Activated CD4-positive, alpha-beta T cell treated with anti-CD3 and anti-CD28 coated beads, Interleukin-2, Interleukin-4, amounts not matched to agents 100 ng/mL and 50 ng/mL, durations not matched to agents 16 hours and 8 hours (primary cell): ENCODE data around the gene TAS1R1.
"Not testable (repeated sequence)": the region's sequence is repeated elsewhere in the genome, so short reads cannot be mapped to it uniquely, and the experiment has no call there.

Source experiments
- DNase-seq: peaks from one replicate; pipeline ENCODE4 v3.0.0-alpha.2; 2020; ENCODE audit warnings: low spot score

TAS1R1 gene

GRCh38 chr1:6521536-6521935, 33.6 kb upstream of the TAS1R1 start:
- DNase-seq = no peak

- peak; percentile 9 for DNase-seq
Observed at GRCh38 chr1:6523566-6523965, 31.5 kb upstream of the TAS1R1 start.

GRCh38 chr1:6526316-6526715, 28.8 kb upstream of the TAS1R1 start:
- no peak for DNase-seq

- no peak for DNase-seq
Observed at GRCh38 chr1:6528492-6528891, 26.6 kb upstream of the TAS1R1 start.

GRCh38 chr1:6530504-6531160, 24.5 kb upstream of the TAS1R1 start:
- no peak for DNase-seq

GRCh38 chr1:6531996-6532395, 23.1 kb upstream of the TAS1R1 start:
- DNase-seq = no peak

- no peak for DNase-seq
Observed at GRCh38 chr1:6534248-6534822, 20.8 kb upstream of the TAS1R1 start.

- DNase-seq = no peak
Observed at GRCh38 chr1:6535214-6535613, 19.9 kb upstream of the TAS1R1 start.

- no peak for DNase-seq
Observed at GRCh38 chr1:6536291-6536690, 18.8 kb upstream of the TAS1R1 start.

- DNase-seq = no peak
Observed at GRCh38 chr1:6538956-6539355, 16.2 kb upstream of the TAS1R1 start.

GRCh38 chr1:6544831-6545230, 10.3 kb upstream of the TAS1R1 start:
- DNase-seq = peak; percentile 50

GRCh38 chr1:6545276-6546112, 9.6 kb upstream of the TAS1R1 start:
- DNase-seq = no peak

GRCh38 chr1:6546326-6546725, 8.8 kb upstream of the TAS1R1 start:
- DNase-seq = no peak

GRCh38 chr1:6547301-6547700, 7.8 kb upstream of the TAS1R1 start:
- no peak for DNase-seq

GRCh38 chr1:6554031-6554906, 838 bp upstream of the TAS1R1 start, which contains the start of gene NOL9:
Gene NOL9 (minus strand): TSS chr1:6554513. CDS start chr1:6554502, 11 bp downstream.
- peak; percentile 95 for DNase-seq

GRCh38 chr1:6557597-6557996, 2.5 kb downstream of the TAS1R1 start:
- DNase-seq = no peak

GRCh38 chr1:6559161-6559560, 4.1 kb downstream of the TAS1R1 start:
- not testable (repeated sequence) for DNase-seq

GRCh38 chr1:6560267-6560666, 5.2 kb downstream of the TAS1R1 start:
- DNase-seq = no peak

GRCh38 chr1:6569033-6569432, 13.9 kb downstream of the TAS1R1 start:
- DNase-seq = no peak

GRCh38 chr1:6570100-6570499, 15.0 kb downstream of the TAS1R1 start:
- DNase-seq = no peak

- no peak for DNase-seq
Observed at GRCh38 chr1:6570987-6571386, 15.9 kb downstream of the TAS1R1 start.
